Ovary (tissue), 3 donors: Measurements from ENCODE around the gene AOPEP.

Experiments
- CTCF ChIP-seq, 3 donors: fragments of 450-650 bp in 2 of 3; fragments of 200-600 bp in 1 of 3; IDR thresholded peaks; one replicate each; pipeline versions ENCODE4 v1.5.1 to v1.8.0; 2016 to 2022; ENCODE audit warnings: antibody characterized with exemption in 3 of 3, mild to moderate bottlenecking in 1 of 3
- POLR2A ChIP-seq: fragments of 450-650 bp; IDR thresholded peaks from one replicate; pipeline ENCODE4 v1.6.1; 2017; ENCODE audit warnings: antibody characterized with exemption, mild to moderate bottlenecking, moderate library complexity
- donor health status: DM: no; HTN: no; CAD: no.

GRCh38 chr9:94881454-94881853, 155.0 kb downstream of the AOPEP start:
- no peak for TF ChIP-seq CTCF (IDR thresholded peaks at IDR 0.05)
- TF ChIP-seq POLR2A: no peak
